MCF 10A (cell line): ENCODE results near the gene CCDC106. TPM values are rescaled to one million over a fixed set of nuclear protein-coding genes. Genes with fewer than 3 reads are reported as not detected.

Source experiments
- BruUV-seq: library from RNA; stranded (reverse); fragments of 400-500 nt; replicated peaks from 2 replicates; lab custom pipeline; 2021; lab: Mats Ljungman, UMichigan
- CTCF ChIA-PET: fragments of 300-600 bp; sonication (Branson Sonifier 250); formaldehyde crosslinking; extraction: SDS; loops from one replicate; lab custom pipeline; 2021; ENCODE audit warnings: antibody characterized with exemption, inconsistent platforms; lab: Yijun Ruan, JAX
- POLR2A ChIA-PET: fragments of 300-600, 350-650 bp; sonication (Branson Sonifier 250); formaldehyde crosslinking; extraction: SDS; loops from one replicate; lab custom pipeline; 2020; ENCODE audit warnings: antibody characterized with exemption, inconsistent platforms; lab: Yijun Ruan, JAX
- DNase-seq: peaks from one replicate; pipeline ENCODE4 v3.0.0-alpha.2; 2018; ENCODE audit not compliant: unreplicated experiment
- H3K27ac Mint-ChIP-seq: one replicate; pipeline ENCODE4 v1.8.0; 2022; ENCODE audit warnings: mild to moderate bottlenecking, low read depth, mixed read lengths; ENCODE audit not compliant: unreplicated experiment
- H3K27me3 Mint-ChIP-seq: one replicate; pipeline ENCODE4 v1.8.0; 2022; ENCODE audit warnings: mixed read lengths; ENCODE audit not compliant: insufficient read depth, unreplicated experiment
- H3K36me3 Mint-ChIP-seq: one replicate; pipeline ENCODE4 v1.8.0; 2022; ENCODE audit warnings: mild to moderate bottlenecking, moderate library complexity, mixed read lengths; ENCODE audit not compliant: insufficient read depth, unreplicated experiment
- H3K4me1 Mint-ChIP-seq: one replicate; pipeline ENCODE4 v1.8.0; 2022; ENCODE audit warnings: mixed read lengths; ENCODE audit not compliant: insufficient read depth, unreplicated experiment
- H3K4me3 Mint-ChIP-seq: one replicate; pipeline ENCODE4 v1.8.0; 2022; ENCODE audit warnings: mild to moderate bottlenecking, moderate library complexity, mixed read lengths; ENCODE audit not compliant: unreplicated experiment
- H3K9me3 Mint-ChIP-seq: one replicate; pipeline ENCODE4 v1.8.0; 2022; ENCODE audit warnings: mixed read lengths; ENCODE audit not compliant: unreplicated experiment
- CTCF ChIP-seq: fragments of 200-600 bp; IDR thresholded peaks from one replicate; pipeline ENCODE4 v1.8.0; 2022; ENCODE audit warnings: antibody characterized with exemption, mild to moderate bottlenecking; ENCODE audit not compliant: unreplicated experiment
- intact Hi-C: fragments of 100-400 bp; cut with micrococcal nuclease; formaldehyde crosslinking; loops from 2 replicates; pipeline ENCODE4 v1.14.1; 2022
- total RNA-seq: library from RNA; stranded (reverse); gene quantifications from 2 replicates; pipeline ENCODE4 v1.2.3, GENCODE V29; 2022

The CCDC106 gene
- total RNA-seq, 1 experiment from 2014 or later: 2.5 TPM

DNA sequence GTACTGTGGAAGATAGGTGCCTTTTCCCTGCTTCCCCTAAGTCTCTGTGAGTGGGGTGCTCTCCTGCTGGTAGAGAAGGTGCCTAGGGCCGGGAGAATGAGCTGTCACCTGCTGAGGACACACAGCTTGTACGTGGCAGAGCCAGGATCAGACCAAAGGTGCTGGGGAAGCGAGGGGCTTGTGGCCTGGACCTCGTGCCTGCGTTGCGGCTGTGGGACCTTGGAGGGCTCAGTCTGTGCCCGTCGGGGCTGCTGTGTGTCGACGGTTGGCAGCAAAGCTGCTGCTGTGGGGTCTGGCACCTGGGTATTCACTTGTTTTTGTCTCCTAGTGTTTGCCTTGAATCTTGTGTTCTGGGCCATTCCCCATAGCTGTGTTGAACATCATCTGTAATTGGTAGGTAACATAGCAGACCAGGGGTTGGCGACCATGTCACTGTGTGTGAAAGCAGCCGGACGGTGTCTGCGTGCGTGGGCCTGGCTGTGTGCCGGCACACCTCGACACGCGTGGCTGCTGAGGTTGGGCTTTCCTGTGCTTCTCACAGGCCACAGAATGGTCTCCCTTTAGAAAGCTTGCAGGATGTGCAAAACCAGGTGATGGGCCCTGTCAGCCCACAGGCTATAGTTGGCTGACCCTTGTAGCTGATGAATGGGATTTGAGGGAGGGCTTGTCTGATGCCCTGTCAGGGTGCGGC lies 16.0 kb downstream of the CCDC106 start:
- ChIA-PET CTCF (interaction anchor here (0.6 to 1.7 kb wide), 4 partner anchors 7 to 37 kb away, joined by 3 to 5 read pairs (median 4); no protein-coding TSS in a partner anchor), POLR2A (interaction anchor here (1.9 kb wide), 1 partner anchor 9 kb away, joined by 5 read pairs; the partner anchor contains the start of gene U2AF2)
- peaks cover 79% of the 10 kb centered on the region for H3K36me3 Mint-ChIP-seq
- BruUV-seq: no TSS peak
- H3K4me3 Mint-ChIP-seq: no peak overlapping the region
- intact Hi-C loops: no loop called here
- no peaks in the 10 kb centered on the region for H3K27me3 Mint-ChIP-seq
- no peak for DNase-seq
- TF ChIP-seq CTCF: no peak
- no peaks in the 10 kb centered on the region for H3K9me3 Mint-ChIP-seq
- no peak overlapping the region for H3K27ac Mint-ChIP-seq
- peaks cover 7% of the 10 kb centered on the region for H3K4me1 Mint-ChIP-seq

- H3K36me3 Mint-ChIP-seq: peaks cover 83% of the 10 kb centered on the region
Observed at GRCh38 chr19:55666343-55667005, 18.5 kb downstream of the CCDC106 start.

DNA sequence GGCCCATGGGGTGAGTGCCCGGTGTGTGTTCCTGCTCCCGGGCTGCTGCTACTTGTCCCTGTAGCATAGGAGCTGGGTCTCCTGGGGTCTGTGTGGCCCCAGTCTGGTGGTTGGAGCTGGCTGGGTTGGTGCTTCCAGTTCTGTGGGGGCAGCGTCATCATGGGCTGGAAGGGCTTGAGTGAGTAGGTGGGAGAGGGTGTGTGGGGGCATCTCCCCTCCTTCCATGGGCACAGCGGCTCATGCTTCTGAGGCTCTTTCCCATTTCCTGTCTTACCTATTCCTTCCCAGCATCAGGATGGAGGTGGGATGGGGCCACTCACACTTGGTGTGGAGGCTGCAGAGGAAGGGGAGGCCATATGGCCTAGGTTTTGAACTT lies 19.0 kb downstream of the CCDC106 start:
- Mint-ChIP-seq H3K27ac (no peak overlapping the region), H3K4me1 (peaks cover 11% of the 10 kb centered on the region), H3K27me3 (no peaks in the 10 kb centered on the region), H3K4me3 (no peak overlapping the region), H3K36me3 (peaks cover 83% of the 10 kb centered on the region), H3K9me3 (no peaks in the 10 kb centered on the region)
- DNase-seq: no peak
- no TSS peak for BruUV-seq
- intact Hi-C loops: no loop called here
- TF ChIP-seq CTCF: no peak
- ChIA-PET POLR2A (no interaction called here), CTCF (interaction anchor here (0.9 kb wide), 1 partner anchor 9 kb away, joined by 3 read pairs; no protein-coding TSS in a partner anchor)

More at GRCh38 chr19:55666343-55667005, 18.5 kb downstream of the CCDC106 start:
- POLR2A ChIA-PET: interaction anchor here (0.6 kb wide), 1 partner anchor 1276 kb away, joined by 3 read pairs; no protein-coding TSS in a partner anchor
- CTCF ChIA-PET: interaction anchor here (1.0 kb wide), 1 partner anchor 11 kb away, joined by 3 read pairs; no protein-coding TSS in a partner anchor
- Mint-ChIP-seq H3K27ac (no peak overlapping the region), H3K4me1 (peaks cover 8% of the 10 kb centered on the region), H3K27me3 (no peaks in the 10 kb centered on the region), H3K4me3 (no peak overlapping the region), H3K9me3 (no peaks in the 10 kb centered on the region)
- intact Hi-C loops: no loop called here
- DNase-seq: no peak
- TF ChIP-seq CTCF: no peak
- BruUV-seq: no TSS peak

DNA sequence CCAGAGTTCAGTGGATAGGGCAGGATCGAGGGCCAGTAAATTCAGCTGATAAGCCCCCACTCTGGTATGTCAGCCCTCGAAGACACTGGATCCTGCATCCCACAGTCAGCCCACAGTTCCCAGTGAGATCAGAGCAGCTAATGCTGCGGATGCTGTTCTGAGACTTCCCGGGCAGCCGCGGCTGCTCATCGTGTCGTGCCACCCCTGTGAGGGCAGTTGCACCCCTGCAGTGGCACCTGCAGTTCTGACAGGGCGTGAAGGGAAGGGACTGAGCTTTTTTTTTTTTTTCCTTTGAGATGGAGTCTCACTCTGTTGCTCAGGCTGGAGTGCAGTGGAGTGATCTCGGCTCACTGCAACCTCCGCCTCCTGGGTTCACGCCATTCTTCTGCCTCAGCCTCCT lies 19.5 kb downstream of the CCDC106 start:
- BruUV-seq: no TSS peak
- CTCF ChIA-PET: interaction anchor here (0.9 to 1.4 kb wide), 2 partner anchors 9 to 10 kb away, joined by 3 to 7 read pairs; no protein-coding TSS in a partner anchor
- no peaks in the 10 kb centered on the region for H3K9me3 Mint-ChIP-seq

More for the DNA sequence above, 19.5 kb downstream of the CCDC106 start:
- peaks cover 84% of the 10 kb centered on the region for H3K36me3 Mint-ChIP-seq
- POLR2A ChIA-PET: interaction anchor here (1.2 kb wide), 1 partner anchor 13 kb away, joined by 3 read pairs; the partner anchor contains the start of gene U2AF2
- no peak for DNase-seq
- H3K27ac Mint-ChIP-seq: no peak overlapping the region
- no peaks in the 10 kb centered on the region for H3K27me3 Mint-ChIP-seq
- TF ChIP-seq CTCF: no peak
- H3K4me1 Mint-ChIP-seq: peaks cover 11% of the 10 kb centered on the region
- H3K4me3 Mint-ChIP-seq: no peak overlapping the region
- intact Hi-C loops: no loop called here
